Esophagus mucosa (tissue), 1 donor: ENCODE measurements around the gene TWSG1. TPM values are rescaled to one million over a fixed set of nuclear protein-coding genes. Genes with fewer than 3 reads are reported as not detected.
"Not testable (repeated sequence)": the region's sequence is repeated elsewhere in the genome, so short reads cannot be mapped to it uniquely, and the experiment has no call there.

ENCODE experiments used
- ATAC-seq: fragments of 200-7000 bp; cut with Tn5 transposase; one replicate; pipeline ENCODE4 v1.9.1; 2020
- total RNA-seq: library from RNA; stranded (reverse); gene quantifications from one replicate; pipeline ENCODE4 v1.2.4, GENCODE V29; 2023
- donor health status: DM: yes; HTN: yes; CAD: no.

Gene TWSG1
- total RNA-seq, 1 donor from 2014 or later = 15.9 TPM

- ATAC-seq = no peak
These were observed 2.3 kb downstream of the TWSG1 start for GRCh38 chr18:9336827-9337226.

GRCh38 chr18:9337873-9338272, 3.3 kb downstream of the TWSG1 start:
- no peak for ATAC-seq

- ATAC-seq = no peak
These were observed 5.9 kb downstream of the TWSG1 start for GRCh38 chr18:9340472-9340871.

GRCh38 chr18:9343577-9343976, 9.0 kb downstream of the TWSG1 start:
- ATAC-seq = no peak

GRCh38 chr18:9346775-9347174, 12.2 kb downstream of the TWSG1 start:
- ATAC-seq = no peak

- ATAC-seq = no peak
These were observed 13.6 kb downstream of the TWSG1 start for GRCh38 chr18:9348079-9348671.

GRCh38 chr18:9348766-9349165, 14.2 kb downstream of the TWSG1 start:
- no peak for ATAC-seq

- ATAC-seq = no peak
These were observed 19.0 kb downstream of the TWSG1 start for GRCh38 chr18:9353596-9353995.

- no peak for ATAC-seq
These were observed 19.7 kb downstream of the TWSG1 start for GRCh38 chr18:9354256-9354655.

GRCh38 chr18:9356976-9357375, 22.4 kb downstream of the TWSG1 start:
- no peak for ATAC-seq

GRCh38 chr18:9359796-9360195, 25.2 kb downstream of the TWSG1 start:
- no peak for ATAC-seq

- no peak for ATAC-seq
These were observed 26.6 kb downstream of the TWSG1 start for GRCh38 chr18:9361191-9361590.

- ATAC-seq = no peak
These were observed 28.3 kb downstream of the TWSG1 start for GRCh38 chr18:9362869-9363268.

GRCh38 chr18:9364242-9364641, 29.7 kb downstream of the TWSG1 start:
- ATAC-seq = no peak

- peak; percentile 9 for ATAC-seq
These were observed 30.8 kb downstream of the TWSG1 start for GRCh38 chr18:9365406-9365805.

- ATAC-seq = peak; percentile 96
These were observed 31.6 kb downstream of the TWSG1 start for GRCh38 chr18:9366126-9366714.

- not testable (repeated sequence) for ATAC-seq
These were observed 38.7 kb downstream of the TWSG1 start for GRCh38 chr18:9373254-9373653.

- ATAC-seq = no peak
These were observed 44.5 kb downstream of the TWSG1 start for GRCh38 chr18:9379118-9379517.

GRCh38 chr18:9380101-9380500, 45.5 kb downstream of the TWSG1 start:
- ATAC-seq = no peak

GRCh38 chr18:9380621-9381395, 46.2 kb downstream of the TWSG1 start:
- no peak for ATAC-seq

GRCh38 chr18:9386879-9387278, 52.3 kb downstream of the TWSG1 start:
- ATAC-seq = no peak

- ATAC-seq = no peak
These were observed 53.3 kb downstream of the TWSG1 start for GRCh38 chr18:9387891-9388290.

- ATAC-seq = no peak
These were observed 55.1 kb downstream of the TWSG1 start for GRCh38 chr18:9389706-9390105.

- ATAC-seq = peak; percentile 39
These were observed 58.2 kb downstream of the TWSG1 start for GRCh38 chr18:9392726-9393125.
